Mesendoderm (in vitro differentiated cells): ENCODE measurements around the gene CBLL1.

Experiments
- DNase-seq: peaks from one replicate; pipeline ENCODE4 v3.0.0; 2013
- H2AK5ac ChIP-seq: 2 replicates; pipeline ENCODE4 v1.6.1; 2013; ENCODE audit warnings: low read length, inconsistent platforms
- H2BK120ac ChIP-seq: 2 replicates; pipeline ENCODE4 v1.6.1; 2013; ENCODE audit warnings: low read depth, mild to moderate bottlenecking, low read length, moderate library complexity, mixed read lengths
- H2BK15ac ChIP-seq: replicated peaks from 2 replicates; pipeline ENCODE4 v1.6.1; 2013; ENCODE audit warnings: low read depth, mild to moderate bottlenecking, moderate library complexity
- H2BK5ac ChIP-seq: 2 replicates; pipeline ENCODE4 v1.6.1; 2013; ENCODE audit warnings: low read length, inconsistent platforms
- H3K18ac ChIP-seq: 2 replicates; pipeline ENCODE4 v1.6.1; 2013; ENCODE audit warnings: mild to moderate bottlenecking, low read length, mixed read lengths
- H3K23ac ChIP-seq: one replicate; pipeline ENCODE4 v1.6.1; 2013; ENCODE audit warnings: low read length
- H3K27ac ChIP-seq: 2 replicates; pipeline ENCODE4 v1.5.1; 2013; ENCODE audit warnings: low read depth, mild to moderate bottlenecking, inconsistent platforms, low read length, moderate library complexity
- H3K27me3 ChIP-seq: 2 replicates; pipeline ENCODE4 v1.6.1; 2013; ENCODE audit warnings: low read length, control low read depth, mild to moderate bottlenecking, inconsistent platforms; ENCODE audit not compliant: insufficient read depth, poor library complexity
- H3K36me3 ChIP-seq: 2 replicates; pipeline ENCODE4 v1.6.1; 2013; ENCODE audit warnings: low read length, inconsistent platforms; ENCODE audit not compliant: control insufficient read depth, insufficient read depth
- H3K4ac ChIP-seq: one replicate; pipeline ENCODE4 v1.6.1; 2013; ENCODE audit warnings: low read depth, mild to moderate bottlenecking, low read length, moderate library complexity
- H3K4me1 ChIP-seq: 2 replicates; pipeline ENCODE4 v1.6.1; 2013; ENCODE audit warnings: low read depth, low read length, inconsistent platforms; ENCODE audit not compliant: control insufficient read depth
- H3K4me2 ChIP-seq: 2 replicates; pipeline ENCODE4 v1.6.1; 2013; ENCODE audit warnings: low read length
- H3K4me3 ChIP-seq: 2 replicates; pipeline ENCODE4 v1.5.1; 2013; ENCODE audit warnings: mild to moderate bottlenecking, low read length
- H3K56ac ChIP-seq: one replicate; pipeline ENCODE4 v1.6.1; 2013; ENCODE audit warnings: low read length
- H3K79me1 ChIP-seq: 2 replicates; pipeline ENCODE4 v1.6.1; 2013; ENCODE audit warnings: low read length, inconsistent platforms
- H3K79me2 ChIP-seq: 2 replicates; pipeline ENCODE4 v1.6.1; 2013; ENCODE audit warnings: mild to moderate bottlenecking, low read length; ENCODE audit not compliant: control insufficient read depth, insufficient read depth
- H3K9ac ChIP-seq: 2 replicates; pipeline ENCODE4 v1.6.1; 2013; ENCODE audit warnings: low read length, inconsistent platforms
- H4K5ac ChIP-seq: one replicate; pipeline ENCODE4 v1.6.1; 2013; ENCODE audit warnings: low read length
- H4K8ac ChIP-seq: one replicate; pipeline ENCODE4 v1.6.1; 2013; ENCODE audit warnings: low read depth, mild to moderate bottlenecking, control low read depth, low read length, moderate library complexity
- WGBS: extraction: QIAGEN DNeasy Blood & Tissue Kit; methylation state at CpG from one replicate; pipeline ENCODE4 v1.1.7; 2013; ENCODE audit warnings: low lambda C conversion rate, missing lambda C conversion rate; ENCODE audit not compliant: insufficient coverage; ENCODE audit errors: extremely low coverage; 5-methylcytosine and 5-hydroxymethylcytosine counted together

CBLL1 gene

GRCh38 chr7:107701191-107701590 lies 42.8 kb upstream of the CBLL1 start:
- Histone ChIP-seq H2BK120ac (no peak overlapping the region), H3K79me1 (no peaks in the 10 kb centered on the region), H3K36me3 (no peaks in the 10 kb centered on the region), H2BK15ac (no peak overlapping the region), H4K5ac (no peak overlapping the region), H3K4me2 (no peak overlapping the region), H3K4me1 (no peaks in the 10 kb centered on the region), H4K8ac (no peak overlapping the region), H3K23ac (no peak overlapping the region), H2AK5ac (no peak overlapping the region), H3K4ac (no peak overlapping the region), H3K27ac (no peak overlapping the region), H3K56ac (no peak overlapping the region), H3K18ac (no peak overlapping the region), H3K79me2 (no peaks in the 10 kb centered on the region), H2BK5ac (no peak overlapping the region), H3K9ac (no peak overlapping the region), H3K4me3 (no peak overlapping the region), H3K27me3 (no peaks in the 10 kb centered on the region)
- WGBS = no CpG with 5 or more reads among the region's 3 CpGs
- DNase-seq = no peak

GRCh38 chr7:107703219-107703618 lies 40.7 kb upstream of the CBLL1 start:
- Histone ChIP-seq H4K8ac (no peak overlapping the region), H2BK120ac (no peak overlapping the region), H3K18ac (no peak overlapping the region), H3K4me1 (no peaks in the 10 kb centered on the region), H3K27me3 (no peaks in the 10 kb centered on the region), H2BK15ac (no peak overlapping the region), H3K9ac (no peak overlapping the region), H3K79me1 (no peaks in the 10 kb centered on the region), H3K27ac (no peak overlapping the region), H4K5ac (no peak overlapping the region), H3K79me2 (no peaks in the 10 kb centered on the region), H3K4me3 (no peak overlapping the region), H2AK5ac (no peak overlapping the region), H3K4ac (no peak overlapping the region), H3K36me3 (no peaks in the 10 kb centered on the region), H3K56ac (no peak overlapping the region), H2BK5ac (no peak overlapping the region), H3K23ac (no peak overlapping the region), H3K4me2 (no peak overlapping the region)
- no peak for DNase-seq

- Histone ChIP-seq H3K4me2 (no peak overlapping the region), H3K27me3 (no peaks in the 10 kb centered on the region), H3K36me3 (no peaks in the 10 kb centered on the region), H3K4ac (no peak overlapping the region), H2AK5ac (no peak overlapping the region), H3K79me1 (no peaks in the 10 kb centered on the region), H4K5ac (no peak overlapping the region), H3K79me2 (no peaks in the 10 kb centered on the region), H2BK5ac (no peak overlapping the region), H3K9ac (no peak overlapping the region), H3K27ac (no peak overlapping the region), H3K18ac (no peak overlapping the region), H3K4me1 (no peaks in the 10 kb centered on the region), H3K4me3 (no peak overlapping the region), H3K23ac (no peak overlapping the region), H2BK120ac (no peak overlapping the region), H3K56ac (no peak overlapping the region), H4K8ac (no peak overlapping the region), H2BK15ac (no peak overlapping the region)
- DNase-seq = no peak
- no CpG with 5 or more reads among the region's 3 CpGs for WGBS
Observed at GRCh38 chr7:107703872-107704271, 40.1 kb upstream of the CBLL1 start.

- no peak overlapping the region for H3K4me2 ChIP-seq
- no peaks in the 10 kb centered on the region for H3K79me2 ChIP-seq
- H2BK15ac ChIP-seq = no peak overlapping the region
- no peak overlapping the region for H3K18ac ChIP-seq
- H3K79me1 ChIP-seq = no peaks in the 10 kb centered on the region
- no peak overlapping the region for H4K5ac ChIP-seq
- no peaks in the 10 kb centered on the region for H3K27me3 ChIP-seq
- H2AK5ac ChIP-seq = no peak overlapping the region
- no peak overlapping the region for H3K9ac ChIP-seq
- no peak overlapping the region for H3K56ac ChIP-seq
- no peak overlapping the region for H3K23ac ChIP-seq
- no CpG with 5 or more reads among the region's 2 CpGs for WGBS
- no peak overlapping the region for H4K8ac ChIP-seq
- no peaks in the 10 kb centered on the region for H3K4me1 ChIP-seq
- H3K36me3 ChIP-seq = no peaks in the 10 kb centered on the region
- no peak overlapping the region for H3K27ac ChIP-seq
- no peak overlapping the region for H2BK120ac ChIP-seq
- DNase-seq = no peak
- H3K4me3 ChIP-seq = no peak overlapping the region
- no peak overlapping the region for H2BK5ac ChIP-seq
- H3K4ac ChIP-seq = no peak overlapping the region
Observed at GRCh38 chr7:107708956-107709355, 35.0 kb upstream of the CBLL1 start.

DNA sequence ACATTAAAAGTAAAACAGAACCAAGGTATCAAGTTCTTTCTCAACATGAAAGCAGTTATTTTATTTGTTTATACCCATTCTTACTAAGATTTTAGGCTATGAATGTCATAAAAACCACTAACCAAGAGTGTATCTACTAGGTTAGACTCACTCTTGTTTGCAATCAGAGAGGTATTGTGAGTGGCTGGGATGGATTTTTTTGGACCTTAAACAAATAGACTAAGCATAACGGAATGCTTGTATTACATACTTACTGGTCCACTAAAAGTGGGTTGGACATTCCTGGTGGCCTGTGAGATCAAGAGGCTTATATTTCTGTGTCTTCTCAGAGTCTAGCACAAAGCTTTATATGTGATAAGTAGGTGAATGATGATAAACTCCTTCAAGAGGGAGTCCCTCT lies 32.6 kb upstream of the CBLL1 start:
- no peaks in the 10 kb centered on the region for H3K79me1 ChIP-seq
- no peak overlapping the region for H4K8ac ChIP-seq
- no peaks in the 10 kb centered on the region for H3K79me2 ChIP-seq
- no peaks in the 10 kb centered on the region for H3K4me1 ChIP-seq
- no peak overlapping the region for H3K23ac ChIP-seq
- H2BK120ac ChIP-seq = no peak overlapping the region
- no peak overlapping the region for H3K4me3 ChIP-seq
- H4K5ac ChIP-seq = no peak overlapping the region
- no peak overlapping the region for H3K9ac ChIP-seq
- no peaks in the 10 kb centered on the region for H3K27me3 ChIP-seq
- no peak overlapping the region for H3K56ac ChIP-seq
- H2BK15ac ChIP-seq = no peak overlapping the region
- no peak overlapping the region for H3K4me2 ChIP-seq
- no peaks in the 10 kb centered on the region for H3K36me3 ChIP-seq
- no peak overlapping the region for H3K18ac ChIP-seq
- DNase-seq = no peak
- H2BK5ac ChIP-seq = no peak overlapping the region
- H3K27ac ChIP-seq = no peak overlapping the region
- no CpG with 5 or more reads among the region's 1 CpG for WGBS
- no peak overlapping the region for H2AK5ac ChIP-seq
- H3K4ac ChIP-seq = no peak overlapping the region

GRCh38 chr7:107712025-107712424 lies 31.9 kb upstream of the CBLL1 start:
- Histone ChIP-seq H3K27ac (no peak overlapping the region), H2AK5ac (no peak overlapping the region), H3K79me2 (no peaks in the 10 kb centered on the region), H3K4me3 (no peak overlapping the region), H3K18ac (no peak overlapping the region), H3K27me3 (no peaks in the 10 kb centered on the region), H3K56ac (no peak overlapping the region), H3K4me2 (no peak overlapping the region), H3K36me3 (no peaks in the 10 kb centered on the region), H3K4ac (no peak overlapping the region), H2BK15ac (no peak overlapping the region), H2BK120ac (no peak overlapping the region), H3K9ac (no peak overlapping the region), H3K4me1 (no peaks in the 10 kb centered on the region), H3K23ac (no peak overlapping the region), H2BK5ac (no peak overlapping the region), H4K5ac (no peak overlapping the region), H3K79me1 (no peaks in the 10 kb centered on the region), H4K8ac (no peak overlapping the region)
- no CpG with 5 or more reads among the region's 1 CpG for whole genome bisulfite sequencing
- DNase-seq = no peak
